HG02852 (cell line): ENCODE results near the gene STT3B.
A peak's percentile ranks its signal among the peaks of the same experiment; 100 is the strongest.

Experiments used
- ATAC-seq: cut with Tn5 transposase; IDR thresholded peaks from one replicate; pipeline ENCODE4 v1.9.1; 2021; ENCODE audit warnings: mild to moderate bottlenecking, moderate library complexity; ENCODE audit not compliant: unreplicated experiment

The STT3B gene

DNA sequence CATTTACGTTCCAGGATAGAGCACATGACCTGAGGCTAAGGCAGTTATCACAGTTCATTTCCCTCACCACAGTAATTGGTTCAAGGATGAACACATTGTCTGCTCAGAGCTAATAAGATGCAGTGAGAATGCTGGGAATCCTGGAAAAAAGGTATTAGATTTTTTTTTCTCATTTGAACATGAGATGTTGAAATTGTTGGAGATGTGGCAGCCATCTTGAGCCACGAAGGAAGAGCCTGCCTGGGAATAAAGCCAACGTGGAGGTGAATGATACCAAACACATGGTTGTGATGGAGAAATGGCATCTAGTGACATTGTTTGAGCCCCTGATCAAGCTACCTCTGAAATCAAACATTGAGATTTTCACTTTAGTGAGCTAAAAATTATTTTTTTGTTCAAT, 16.0 kb upstream of the STT3B start:
- no peak for ATAC-seq

DNA sequence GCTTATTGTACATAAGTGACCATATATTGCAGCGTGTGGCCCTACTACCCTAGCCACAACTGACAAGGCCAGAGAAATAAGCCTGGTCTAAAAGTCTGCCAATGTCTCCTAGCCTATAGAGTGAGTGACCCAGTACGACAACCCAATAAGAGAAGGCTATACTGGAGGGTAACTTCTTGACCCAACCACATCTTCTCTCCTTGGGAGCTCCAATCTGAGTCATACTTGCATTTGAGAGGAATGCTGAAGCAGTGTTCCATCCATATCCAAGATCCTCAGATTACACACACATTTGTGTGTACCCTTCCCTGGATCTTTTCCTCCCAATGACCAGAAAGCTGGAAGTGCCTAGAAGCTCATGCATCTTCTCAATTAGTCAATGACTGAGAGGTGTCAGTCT, 11.3 kb upstream of the STT3B start:
- no peak for ATAC-seq

DNA sequence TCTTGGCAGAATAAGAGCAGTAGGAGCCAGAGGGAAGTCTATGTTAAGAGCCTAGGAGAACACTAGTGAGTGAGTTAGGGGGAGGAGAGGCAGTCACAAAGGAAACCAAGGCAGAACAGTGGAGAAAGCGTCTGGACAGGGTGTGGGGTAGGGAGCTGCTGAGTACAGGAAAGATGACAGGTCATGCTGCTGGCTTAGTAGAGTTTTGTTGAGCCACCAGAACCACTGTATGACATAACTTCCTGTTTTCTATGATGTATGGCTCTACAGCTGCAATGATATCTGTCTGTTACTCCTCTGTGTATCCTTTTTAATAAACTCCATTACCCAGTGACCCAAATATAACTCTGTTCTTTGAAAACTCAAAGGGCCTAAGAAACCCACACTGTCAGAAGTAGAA, 10.6 kb upstream of the STT3B start:
- ATAC-seq, result no peak

DNA sequence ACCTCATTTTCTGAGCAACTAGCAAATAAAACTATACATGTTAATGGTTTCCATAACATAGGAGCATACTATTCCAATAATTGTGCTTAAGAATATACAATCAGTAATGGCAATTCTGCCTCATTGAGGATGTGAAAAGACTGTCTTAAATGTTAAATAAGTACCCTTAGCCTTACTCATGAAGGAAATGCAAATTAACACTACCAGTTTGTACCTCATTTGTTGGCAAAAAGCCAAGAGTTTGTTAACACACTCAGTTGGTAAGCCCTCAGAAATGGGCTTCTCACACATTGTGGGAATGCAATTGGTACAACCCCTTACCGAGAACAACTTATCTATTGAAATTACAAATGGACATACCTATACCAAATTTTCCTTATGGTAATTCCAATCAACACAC, 9.2 kb upstream of the STT3B start:
- no peak for ATAC-seq

DNA sequence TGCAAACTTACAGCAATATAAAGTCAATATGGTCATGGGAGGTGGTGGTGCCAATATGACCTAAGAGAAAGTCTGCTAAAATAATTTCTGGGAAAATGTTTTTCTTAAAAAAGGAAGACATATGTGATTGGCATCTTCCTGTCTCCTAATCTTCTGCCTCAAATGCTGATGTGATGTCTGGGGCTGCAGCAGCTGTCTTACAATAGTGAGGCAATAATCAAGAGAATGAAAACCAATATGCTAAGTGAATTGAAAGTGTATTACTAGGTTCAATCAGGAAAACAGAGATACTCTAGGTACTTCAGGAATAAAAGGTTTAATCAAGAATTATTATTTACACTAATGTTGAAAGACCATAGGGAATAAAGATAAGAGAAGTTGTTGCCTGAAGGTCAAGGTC, 7.2 kb upstream of the STT3B start:
- no peak for ATAC-seq

DNA sequence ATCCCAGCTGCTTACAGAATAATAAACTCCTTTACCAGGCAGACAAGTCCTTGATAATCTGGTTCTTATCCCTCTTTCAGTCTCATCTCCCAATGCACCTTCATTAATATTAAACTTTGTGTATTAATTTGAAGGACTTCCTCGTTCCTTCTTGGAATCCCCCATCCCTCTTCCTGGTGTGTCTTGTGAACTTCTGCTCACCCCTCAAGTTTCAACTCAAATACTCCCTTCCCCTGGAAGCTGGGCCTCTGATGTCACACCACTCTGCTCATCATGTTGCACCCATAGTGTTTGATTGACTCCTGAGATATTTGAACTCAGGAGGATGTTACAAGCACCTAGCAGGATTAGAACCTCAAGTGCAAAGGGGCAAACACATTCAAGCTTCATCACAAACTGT, 3.3 kb upstream of the STT3B start:
- no peak for ATAC-seq

DNA sequence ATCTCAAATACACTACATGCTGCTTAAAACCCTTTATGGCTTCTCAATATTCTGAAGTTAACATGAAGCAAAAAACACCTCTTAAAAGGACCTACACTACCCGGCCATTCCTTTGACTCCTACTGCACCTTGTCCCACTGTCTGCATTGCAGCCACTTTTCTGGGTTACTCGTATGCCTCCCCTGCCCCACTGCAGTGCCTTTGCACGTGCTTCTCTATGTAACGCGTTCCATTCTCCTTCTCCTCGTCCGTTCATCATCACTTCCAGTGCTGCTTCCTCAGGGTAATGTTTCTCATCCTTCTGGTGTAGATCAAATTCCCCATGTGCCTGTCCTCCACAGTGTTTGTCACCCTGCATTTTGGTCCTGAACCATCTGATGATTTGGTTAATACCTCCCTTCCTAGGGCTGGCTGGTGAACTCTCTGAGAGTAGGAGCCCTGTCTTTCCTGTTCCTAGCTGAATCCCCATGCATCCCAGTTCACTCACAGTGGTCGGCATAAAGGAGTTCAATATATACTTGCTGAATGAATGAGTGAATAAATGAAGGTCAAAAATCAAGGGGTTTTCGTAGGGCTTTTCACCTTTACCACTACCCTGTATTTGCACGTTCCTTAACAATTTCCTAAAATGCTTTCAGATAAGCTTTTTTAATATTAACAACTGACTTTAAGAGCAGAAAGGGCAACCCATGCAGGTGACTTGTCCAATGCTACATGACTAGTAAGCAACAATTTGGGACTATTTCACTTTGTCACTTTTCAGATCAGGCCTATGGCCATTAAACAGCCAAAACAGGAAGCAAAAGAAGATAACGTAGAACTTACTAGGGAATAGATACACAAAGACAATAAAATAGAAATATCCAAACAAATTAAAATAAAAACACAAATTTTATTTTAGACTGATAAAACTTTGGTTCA, 2.4 kb upstream of the STT3B start:
- no peak for ATAC-seq

DNA sequence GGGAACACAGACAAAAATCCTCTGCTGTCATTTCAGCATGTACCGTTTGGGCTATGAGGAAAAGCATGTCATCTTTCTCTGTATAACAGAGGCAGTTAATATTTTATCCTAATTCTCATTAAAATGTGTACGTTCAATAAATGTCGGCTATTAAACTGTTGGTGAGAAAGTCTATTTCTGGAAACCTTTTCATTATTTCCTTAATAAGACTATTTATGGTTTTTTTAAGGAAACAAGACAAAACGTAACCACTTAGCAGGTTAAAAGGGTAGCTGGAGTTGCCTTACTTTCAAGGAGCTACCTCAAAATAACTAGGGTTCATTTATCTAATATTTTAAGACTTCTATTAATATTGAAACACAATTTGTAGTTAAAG, 1.8 kb upstream of the STT3B start:
- no peak for ATAC-seq

DNA sequence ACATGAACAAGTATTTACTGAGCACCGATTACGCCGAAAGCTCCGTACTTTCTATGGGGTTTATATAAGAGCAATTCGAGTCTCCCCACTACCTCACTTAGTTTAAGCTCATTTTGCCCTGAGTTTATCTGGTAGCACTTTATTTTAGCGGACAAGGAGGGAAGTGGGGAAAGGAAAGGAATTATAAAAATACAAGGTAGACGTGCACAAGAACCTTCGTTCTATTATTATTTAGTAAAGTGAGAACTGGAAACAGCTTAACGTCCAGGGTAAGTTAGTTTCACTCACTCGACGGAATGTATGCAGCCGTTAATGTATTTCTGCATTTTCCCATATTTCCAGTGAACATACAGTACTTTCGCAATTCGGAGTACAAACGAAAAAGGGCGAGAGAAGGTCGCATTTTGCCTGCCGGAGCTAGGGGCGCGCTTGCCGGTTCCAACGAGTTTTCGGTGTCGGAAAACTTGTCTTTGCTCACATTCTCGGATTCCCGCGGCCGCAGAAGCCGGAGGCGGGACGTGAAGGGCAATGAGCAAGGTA, 1.2 kb upstream of the STT3B start:
- no peak for ATAC-seq

DNA sequence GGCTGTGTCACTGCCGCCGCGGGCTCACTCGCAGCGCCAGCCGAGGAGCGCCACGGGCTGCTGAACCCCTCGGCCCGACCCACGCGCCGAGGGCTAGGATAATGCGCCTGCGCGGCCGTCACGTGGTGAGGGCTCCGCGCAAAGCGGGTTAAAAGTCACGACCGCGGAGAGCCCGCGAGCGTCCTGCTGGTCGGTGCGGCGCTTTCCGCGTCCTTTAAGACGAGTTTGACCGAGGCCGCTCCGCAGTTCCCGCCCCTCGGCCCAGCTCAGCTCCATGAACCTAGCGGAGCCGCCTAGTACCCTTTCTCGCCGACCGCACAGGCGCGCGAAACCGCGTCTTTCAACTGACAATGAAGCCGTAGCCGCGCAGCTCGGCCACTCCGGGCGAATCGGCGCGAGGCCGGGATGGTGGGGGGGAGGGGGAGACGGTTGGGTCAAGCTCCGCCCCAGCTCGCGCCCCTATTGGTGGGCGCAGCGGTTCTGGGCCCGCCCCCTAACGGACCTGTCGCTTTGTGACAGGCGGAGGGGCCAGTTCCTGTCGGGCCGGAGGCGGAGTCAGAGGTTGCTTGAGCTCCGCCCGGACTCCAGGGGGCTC, 636 bp upstream of the STT3B start:
- ATAC-seq, result peak; percentile 80

DNA sequence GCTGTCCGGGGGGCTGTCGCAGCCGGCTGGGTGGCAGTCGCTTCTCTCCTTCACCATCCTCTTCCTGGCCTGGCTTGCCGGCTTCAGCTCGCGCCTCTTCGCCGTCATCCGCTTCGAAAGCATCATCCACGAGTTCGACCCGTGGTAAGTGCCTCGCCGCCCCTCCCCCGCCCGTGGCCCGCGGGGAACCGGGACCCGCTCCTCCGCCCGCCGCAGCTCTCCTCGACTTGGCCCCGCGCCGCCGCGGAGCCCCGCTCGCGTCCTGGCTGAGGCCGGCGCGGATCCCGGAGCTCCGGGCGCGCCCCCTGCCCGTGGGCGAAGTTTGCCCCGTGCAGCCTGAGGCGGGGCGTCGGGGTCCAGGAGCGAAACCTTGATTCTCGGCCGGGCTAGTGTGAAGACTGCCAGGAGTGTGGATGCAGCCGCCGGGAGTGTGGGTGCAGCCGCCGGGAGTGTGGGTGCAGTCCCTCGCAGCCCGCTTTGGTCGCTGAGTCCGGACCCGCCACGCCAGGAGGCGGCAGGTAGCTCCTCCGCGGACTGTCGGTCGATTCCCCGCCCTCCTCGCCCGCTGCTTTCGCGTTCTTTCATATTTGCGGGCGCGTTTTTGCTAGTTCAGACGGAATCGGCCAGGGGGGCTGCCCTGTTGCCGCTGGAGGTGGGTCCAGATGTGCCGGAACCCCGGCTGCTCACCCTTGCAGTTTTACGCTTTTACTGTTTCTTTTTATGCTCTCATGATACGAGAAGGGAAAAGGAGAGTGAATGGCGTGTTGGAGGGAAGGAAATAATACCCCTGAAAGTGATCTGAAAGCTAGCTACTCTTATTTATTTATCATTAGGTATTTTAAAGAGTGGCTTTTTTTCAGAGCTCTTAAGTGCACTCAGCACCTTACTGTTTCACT, 692 bp downstream of the STT3B start:
- ATAC-seq, result peak; percentile 2

DNA sequence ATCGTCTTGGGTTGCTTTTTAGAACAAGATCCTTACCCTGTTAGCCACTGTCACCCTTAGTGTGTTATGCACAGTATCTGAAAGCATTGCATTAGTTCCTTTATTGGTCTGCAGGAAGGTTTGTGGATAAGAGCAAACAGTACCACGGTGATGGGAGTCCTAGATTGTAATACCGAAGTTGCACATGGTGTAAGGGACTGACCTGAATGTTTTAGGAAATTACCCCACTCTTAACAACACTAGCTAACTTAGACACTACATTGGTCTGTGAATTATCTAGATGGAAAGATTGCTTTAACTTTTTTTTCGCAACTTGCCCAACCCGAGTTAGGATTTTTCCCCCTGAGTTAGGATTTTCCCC, 1.3 kb downstream of the STT3B start:
- no peak for ATAC-seq

DNA sequence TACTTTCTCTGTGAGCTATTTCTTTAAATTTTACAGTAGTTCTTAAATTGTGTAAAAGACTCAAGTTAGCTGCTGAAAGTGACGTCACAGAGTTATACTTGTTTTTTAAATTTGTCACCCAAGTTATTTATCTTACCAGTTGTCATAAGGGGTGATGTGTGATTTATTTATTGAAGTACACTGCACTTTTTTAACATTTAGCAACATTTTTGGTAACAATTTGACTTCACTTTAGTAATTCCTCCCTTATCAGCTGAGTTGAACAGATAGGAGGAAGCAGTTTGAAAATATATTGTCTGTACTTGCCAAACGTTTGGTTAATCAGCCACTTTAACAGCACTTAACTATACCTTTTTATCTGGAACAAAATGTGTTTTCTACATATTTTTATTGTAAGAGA, 3.8 kb downstream of the STT3B start:
- ATAC-seq, result no peak

DNA sequence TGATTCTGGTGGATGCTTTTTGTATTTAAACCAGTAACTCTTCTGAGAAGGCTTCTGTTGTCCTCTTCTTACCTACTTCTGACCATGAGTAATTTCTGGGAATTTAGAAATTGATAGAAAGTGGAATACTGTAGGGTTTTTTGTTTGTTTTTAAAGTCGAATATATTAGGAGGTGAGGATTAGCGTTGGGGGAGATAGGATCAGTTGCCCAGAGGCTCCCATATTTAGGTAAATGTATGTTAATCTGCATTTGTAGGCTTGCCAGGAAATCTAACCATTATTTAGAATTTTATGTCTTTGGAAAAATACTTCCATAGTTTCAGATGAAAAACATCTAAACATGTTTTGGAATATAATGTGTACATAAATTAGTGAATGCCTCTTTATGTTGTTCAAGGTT, 6.1 kb downstream of the STT3B start:
- ATAC-seq, result no peak

DNA sequence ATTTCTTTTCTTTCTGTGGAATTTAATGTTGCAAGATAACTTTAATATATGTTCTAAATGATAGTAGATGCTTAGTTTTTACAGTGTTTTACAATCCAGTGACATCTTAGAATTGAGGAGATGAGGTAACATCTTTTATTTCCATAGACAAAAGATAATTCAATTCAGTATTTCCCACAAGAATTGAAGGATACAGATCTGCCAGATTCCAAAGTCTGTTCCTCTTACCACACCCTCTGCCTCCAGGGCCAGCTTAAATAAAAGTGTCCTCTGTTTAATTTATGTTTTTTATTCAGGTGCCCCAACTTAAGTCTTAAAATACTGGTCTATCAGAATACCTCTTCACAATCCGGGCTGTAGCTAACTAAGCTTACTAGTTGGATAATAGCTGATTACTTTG, 6.5 kb downstream of the STT3B start:
- no peak for ATAC-seq

DNA sequence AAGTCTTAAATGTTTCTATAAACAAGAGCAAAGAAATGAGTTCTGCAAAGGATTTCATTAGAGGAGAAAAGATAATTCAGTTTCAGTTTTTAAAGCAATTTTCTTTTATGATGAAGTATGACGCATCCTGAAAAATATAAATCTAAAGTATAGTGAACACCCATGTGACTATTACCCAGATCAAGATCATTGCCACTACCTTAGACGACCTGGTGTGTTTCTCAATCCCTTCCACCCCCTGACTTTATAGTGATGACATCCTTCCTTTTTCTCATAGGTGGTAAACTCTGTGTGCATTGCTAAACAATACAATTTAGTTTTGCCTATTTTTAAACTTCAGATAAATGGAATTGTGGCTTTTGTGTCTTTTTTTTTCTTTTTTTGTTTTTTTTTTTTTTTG, 8.4 kb downstream of the STT3B start:
- no peak for ATAC-seq

DNA sequence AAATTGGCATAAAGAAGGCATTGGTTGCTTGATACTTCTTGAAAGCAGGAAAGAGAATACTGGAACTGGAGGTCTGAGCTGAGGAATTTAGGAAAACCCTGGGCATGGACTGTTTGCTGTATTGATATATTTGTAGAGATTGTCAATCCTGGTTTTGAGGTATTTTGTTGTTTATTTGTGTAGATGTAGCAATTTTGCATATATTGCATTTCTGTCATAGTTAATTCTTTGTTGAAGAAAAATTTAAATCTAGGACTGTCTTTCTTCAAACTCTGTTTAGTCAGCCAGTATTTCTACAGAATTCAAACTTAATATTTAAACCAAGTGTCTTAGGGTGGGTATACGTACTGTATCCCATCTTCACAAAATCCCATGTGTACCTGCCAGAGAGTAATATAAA, 9.5 kb downstream of the STT3B start:
- no peak for ATAC-seq

DNA sequence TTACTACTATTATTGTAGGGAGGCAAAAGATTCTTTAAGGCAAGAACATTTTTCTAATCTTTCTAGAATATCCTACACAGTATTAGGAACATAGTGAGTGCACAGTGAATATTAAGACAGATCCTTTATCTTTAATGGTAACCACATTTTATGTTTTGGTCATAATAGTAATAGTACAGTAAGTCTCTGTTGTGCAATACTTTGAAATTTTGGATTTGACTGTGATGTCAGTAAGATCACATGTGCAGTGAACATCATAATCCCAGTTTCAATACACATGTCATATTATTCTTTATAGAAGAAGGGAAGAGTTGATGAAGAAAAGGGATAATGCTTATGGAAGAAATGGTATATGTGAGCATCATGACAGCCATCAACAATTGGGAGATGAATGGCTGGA, 10.7 kb downstream of the STT3B start:
- ATAC-seq, result no peak

DNA sequence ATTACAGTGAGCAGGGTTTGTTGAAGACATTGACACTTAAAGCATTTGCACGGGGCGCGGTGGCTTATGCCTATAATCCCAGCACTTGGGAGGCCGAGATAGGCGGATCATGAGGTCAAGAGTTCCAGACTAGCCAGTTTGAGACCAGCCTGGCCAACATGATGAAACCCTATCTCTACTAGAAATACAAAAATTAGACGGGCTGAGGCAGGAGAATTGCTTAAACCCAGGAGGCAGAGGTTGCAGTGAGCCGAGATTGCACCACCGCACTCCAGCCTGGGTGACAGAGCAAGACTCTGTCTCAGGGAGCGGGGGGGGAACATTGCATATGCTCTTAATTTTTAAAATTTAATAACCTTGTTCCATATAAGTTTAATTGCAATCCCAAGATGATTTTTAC, 11.9 kb downstream of the STT3B start:
- ATAC-seq, result no peak

DNA sequence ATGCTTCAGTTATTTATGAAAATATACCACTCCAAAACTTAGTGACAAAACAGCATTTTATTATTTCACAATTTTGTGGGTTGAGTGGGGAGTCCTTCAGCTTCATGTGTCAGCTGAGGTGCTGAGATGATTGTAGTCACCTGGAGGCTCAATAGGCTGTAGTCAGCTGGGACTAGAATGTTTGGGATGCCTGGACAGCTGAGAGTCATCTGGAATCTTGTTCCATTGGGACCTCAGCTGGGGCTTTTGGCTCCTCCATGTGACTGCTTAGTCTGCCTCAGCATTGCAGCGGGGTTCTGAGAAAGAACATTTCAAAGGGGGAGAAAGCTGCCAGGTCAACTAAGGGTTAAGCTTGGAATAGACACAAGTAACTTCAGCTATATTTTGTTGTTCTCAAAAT, 13.4 kb downstream of the STT3B start:
- ATAC-seq, result no peak

DNA sequence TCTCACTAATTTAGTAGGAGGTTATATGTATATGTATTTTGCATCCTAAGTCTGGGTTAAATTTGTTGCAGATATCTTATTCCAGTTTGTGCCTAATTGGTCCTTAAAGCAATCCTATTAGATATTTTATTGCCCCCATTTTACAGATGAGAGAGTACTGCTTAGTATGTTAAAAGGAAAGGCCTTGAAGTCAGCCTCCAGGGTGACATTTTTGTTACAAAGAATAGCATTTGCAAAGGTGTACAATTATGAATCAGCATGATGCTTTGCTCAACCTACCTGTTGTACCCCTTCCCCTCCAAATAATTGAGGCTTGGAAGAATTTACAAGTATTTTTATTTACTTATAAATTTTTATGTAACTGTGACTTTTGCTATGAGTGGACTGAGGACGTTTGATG, 14.0 kb downstream of the STT3B start:
- no peak for ATAC-seq
